Vagina (tissue), 2 donors: ENCODE data around the gene TEX2. TPM values are rescaled to one million over a fixed set of nuclear protein-coding genes. Genes with fewer than 3 reads are reported as not detected.

Experiments used
- DNase-seq, 2 donors: peaks; one replicate each; pipeline ENCODE4 v3.0.0-alpha.2; 2017; ENCODE audit errors: extremely low spot score in 2 of 2
- H3K27ac ChIP-seq: fragments of 200-600 bp; sonication (generic); one replicate; pipeline ENCODE4 v1.5.1; 2019
- H3K27me3 ChIP-seq: fragments of 200-600 bp; sonication (generic); one replicate; pipeline ENCODE4 v1.5.1; 2019
- H3K36me3 ChIP-seq, 2 donors: fragments of 200-600 bp; sonication (generic); one replicate each; pipeline ENCODE4 v1.5.1; 2017 to 2019
- H3K4me1 ChIP-seq: fragments of 200-600 bp; sonication (generic); one replicate; pipeline ENCODE4 v1.5.1; 2019
- H3K4me3 ChIP-seq, 2 donors: fragments of 200-600 bp; sonication (generic); 1 replicate in 1 of 2; 2 replicates in 1 of 2; pipeline ENCODE4 v1.5.1; 2016 to 2019
- H3K9me3 ChIP-seq: fragments of 200-600 bp; sonication (generic); one replicate; pipeline ENCODE4 v1.5.1; 2019
- CTCF ChIP-seq, 3 experiments: fragments of 450-650 bp in 2 of 3; fragments of 200-600 bp in 1 of 3; sonication (generic) in 1 of 3; IDR thresholded peaks; one replicate each; pipeline ENCODE4 v1.5.1; 2017 to 2019; ENCODE audit warnings: antibody characterized with exemption in 3 of 3, mild to moderate bottlenecking in 2 of 3, moderate library complexity in 2 of 3
- POLR2A ChIP-seq, 2 donors: fragments of 450-650 bp; IDR thresholded peaks; one replicate each; pipeline ENCODE4 v1.6.1; 2017; ENCODE audit warnings: antibody characterized with exemption in 2 of 2, mild to moderate bottlenecking in 2 of 2, moderate library complexity in 2 of 2
- POLR2AphosphoS5 ChIP-seq, 2 donors: sonication (generic); formaldehyde crosslinking; IDR thresholded peaks; one replicate each; pipeline ENCODE4 v1.9.0; 2017; ENCODE audit warnings: antibody characterized with exemption in 2 of 2, mild to moderate bottlenecking in 2 of 2, low read depth in 1 of 2; ENCODE audit not compliant: insufficient read depth in 1 of 2
- intact Hi-C: fragments of 100-400 bp; cut with DNase I; formaldehyde crosslinking; loops from one replicate; pipeline ENCODE4 v1.15.1; 2023
- total RNA-seq: library from RNA; depleted of rRNA; stranded (reverse); fragments of >200 nt; gene quantifications from one replicate; pipeline ENCODE4 v1.2.3, GENCODE V29; 2016

TEX2 gene
- total RNA-seq, 1 donor from 2014 or later = 32.4 TPM

GRCh38 chr17:64203630-64204029 lies 59.4 kb downstream of the TEX2 start:
- intact Hi-C loops = no loop called here
- Histone ChIP-seq H3K4me3 (no peak overlapping the region), H3K9me3 (no peaks in the 10 kb centered on the region), H3K4me1 (peaks cover 11% of the 10 kb centered on the region), H3K36me3 (no peaks in the 10 kb centered on the region), H3K27me3 (no peaks in the 10 kb centered on the region), H3K27ac (no peak overlapping the region)
- TF ChIP-seq POLR2AphosphoS5 (IDR thresholded peaks at IDR 0.05; ENCODE audit: insufficient read depth in 1 of 2, low read depth in 1 of 2) (no peak), POLR2A (IDR thresholded peaks at IDR 0.05) (no peak), CTCF (IDR thresholded peaks at IDR 0.05) (no peak)
- DNase-seq = no peak

DNA sequence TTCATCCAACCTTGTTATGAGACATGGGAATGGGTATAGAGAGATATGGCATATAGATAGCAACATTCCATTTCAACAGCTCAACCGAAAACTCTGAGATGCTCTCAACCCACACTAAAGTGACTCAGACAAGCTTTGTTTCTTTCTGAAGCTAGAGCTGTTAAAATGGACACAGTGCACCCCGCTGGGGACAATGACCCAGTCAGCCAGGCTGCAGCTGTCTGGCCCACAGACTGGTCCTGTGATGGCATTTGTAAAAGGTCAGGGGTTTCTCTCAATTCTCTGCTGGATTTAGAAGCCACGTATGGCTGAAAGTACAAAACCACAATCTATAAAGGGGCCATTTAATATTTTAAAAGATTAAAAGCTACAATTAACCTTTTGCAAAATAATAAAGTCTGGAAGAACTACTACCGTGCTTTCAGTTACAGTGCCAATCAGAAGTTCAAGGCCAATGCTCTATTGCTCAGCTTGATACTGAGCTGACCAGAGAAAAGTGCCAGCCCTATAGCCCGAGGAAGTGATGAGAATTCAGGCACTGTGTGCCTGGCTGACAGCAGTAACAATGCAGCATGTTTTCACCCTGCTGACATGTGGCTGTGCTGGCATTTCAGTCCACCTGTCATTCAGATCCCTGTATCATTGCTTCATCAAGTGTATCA lies 60.2 kb downstream of the TEX2 start:
- Histone ChIP-seq H3K9me3 (no peaks in the 10 kb centered on the region), H3K27me3 (no peaks in the 10 kb centered on the region), H3K36me3 (no peaks in the 10 kb centered on the region), H3K4me1 (peaks cover 11% of the 10 kb centered on the region), H3K4me3 (no peak overlapping the region), H3K27ac (no peak overlapping the region)
- no peak for TF ChIP-seq POLR2A (IDR thresholded peaks at IDR 0.05)
- no peak for TF ChIP-seq CTCF (IDR thresholded peaks at IDR 0.05)
- intact Hi-C loops = no loop called here
- DNase-seq = no peak

DNA sequence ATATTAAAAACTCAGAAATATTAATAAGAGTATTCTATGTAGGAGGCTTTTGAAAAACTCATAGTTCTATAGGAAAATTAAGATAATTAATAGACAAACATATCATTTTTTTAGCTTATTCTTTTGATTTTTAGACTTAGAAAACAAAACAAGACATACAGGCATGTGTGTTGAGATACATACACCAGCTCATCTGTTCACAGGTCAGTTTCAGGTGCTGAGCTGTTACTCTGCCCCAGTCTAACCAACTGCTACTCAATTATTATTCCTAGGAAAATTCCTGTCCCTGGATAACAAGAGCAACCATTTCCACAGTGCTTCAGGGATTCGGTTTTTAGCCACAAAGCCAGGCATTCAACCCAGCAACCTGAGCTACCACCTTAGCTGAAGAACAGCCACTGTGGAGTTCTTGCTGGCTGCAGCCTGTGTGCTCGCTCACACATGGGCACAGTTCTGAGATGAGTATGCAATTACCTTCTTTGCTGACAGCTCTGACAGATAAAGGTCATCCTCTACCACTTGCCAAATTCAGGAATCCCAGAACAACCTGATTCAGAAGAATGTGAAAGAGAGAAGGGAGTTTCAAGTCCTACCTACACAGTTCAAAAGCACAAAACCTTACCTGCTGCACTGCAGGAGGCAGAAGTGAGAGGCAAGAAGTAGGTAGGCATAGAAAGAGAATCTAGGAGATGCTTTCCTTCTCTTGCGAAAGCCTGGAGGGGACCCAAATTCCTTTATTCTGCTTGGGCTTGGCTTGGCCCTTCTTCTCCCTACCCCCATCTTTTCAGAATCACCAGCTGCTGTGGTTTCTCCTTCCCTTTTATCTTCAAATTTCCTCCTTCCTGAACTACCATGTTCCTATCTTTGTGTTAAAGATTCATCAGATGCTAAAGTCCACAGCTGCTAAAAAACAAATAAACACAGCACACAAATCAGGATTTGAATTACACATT lies 62.7 kb downstream of the TEX2 start:
- peak in 1 of 2 donors; percentile 52 for DNase-seq
- TF ChIP-seq POLR2AphosphoS5 (IDR thresholded peaks at IDR 0.05; ENCODE audit: insufficient read depth in 1 of 2, low read depth in 1 of 2) (no peak), CTCF (IDR thresholded peaks at IDR 0.05) (no peak), POLR2A (IDR thresholded peaks at IDR 0.05) (no peak)
- H3K36me3 ChIP-seq = no peaks in the 10 kb centered on the region
- H3K27ac ChIP-seq = no peak overlapping the region
- peaks cover 11% of the 10 kb centered on the region for H3K4me1 ChIP-seq
- H3K9me3 ChIP-seq = no peaks in the 10 kb centered on the region
- intact Hi-C loops = no loop called here
- no peaks in the 10 kb centered on the region for H3K27me3 ChIP-seq
- H3K4me3 ChIP-seq = no peak overlapping the region

DNA sequence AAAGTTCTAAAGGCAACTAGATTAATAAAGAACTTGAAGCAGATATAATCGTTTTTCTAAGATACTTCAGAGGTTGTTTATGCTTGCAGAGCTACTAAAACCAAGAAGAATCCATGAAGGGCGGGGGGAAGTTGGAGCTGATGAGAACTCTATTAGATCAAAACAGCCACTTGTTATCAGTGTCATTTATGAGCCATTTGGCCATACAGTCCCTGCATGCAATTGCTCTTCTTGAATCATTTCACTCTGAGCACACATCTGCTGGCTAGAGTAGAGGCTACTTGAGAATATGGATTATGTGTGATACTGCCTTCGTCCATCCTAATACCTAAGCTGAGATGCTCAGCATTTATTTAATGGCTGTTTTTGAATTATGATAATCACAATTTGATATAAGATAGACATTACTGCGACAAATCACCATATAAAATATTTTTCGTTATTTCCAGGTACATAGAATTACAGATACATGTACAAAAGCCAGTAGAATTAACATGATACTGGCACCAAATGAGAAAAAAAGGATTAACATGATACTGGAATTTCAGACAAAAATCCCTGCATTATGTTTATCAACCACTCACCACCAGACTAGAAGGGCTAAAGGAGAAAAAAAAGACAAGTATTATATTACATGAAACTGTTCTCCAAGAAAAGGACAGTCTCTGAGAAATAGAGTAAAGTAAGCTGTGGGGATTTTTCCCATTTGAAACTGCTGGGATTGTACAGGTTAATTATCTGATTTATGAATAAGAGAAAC lies 64.5 kb downstream of the TEX2 start:
- TF ChIP-seq POLR2A (IDR thresholded peaks at IDR 0.05) (no peak), CTCF (IDR thresholded peaks at IDR 0.05) (no peak), POLR2AphosphoS5 (IDR thresholded peaks at IDR 0.05; ENCODE audit: insufficient read depth in 1 of 2, low read depth in 1 of 2) (no peak)
- Histone ChIP-seq H3K27me3 (no peaks in the 10 kb centered on the region), H3K4me1 (peaks cover 11% of the 10 kb centered on the region), H3K4me3 (no peak overlapping the region), H3K36me3 (no peaks in the 10 kb centered on the region), H3K9me3 (no peaks in the 10 kb centered on the region), H3K27ac (no peak overlapping the region)
- intact Hi-C loops = no loop called here
- no peak for DNase-seq
